Measurements from ENCODE around the gene ZKSCAN3.
"Not testable (repeated sequence)": the region's sequence is repeated elsewhere in the genome, so short reads cannot be mapped to it uniquely, and the experiment has no call there.

ZKSCAN3 gene

DNA sequence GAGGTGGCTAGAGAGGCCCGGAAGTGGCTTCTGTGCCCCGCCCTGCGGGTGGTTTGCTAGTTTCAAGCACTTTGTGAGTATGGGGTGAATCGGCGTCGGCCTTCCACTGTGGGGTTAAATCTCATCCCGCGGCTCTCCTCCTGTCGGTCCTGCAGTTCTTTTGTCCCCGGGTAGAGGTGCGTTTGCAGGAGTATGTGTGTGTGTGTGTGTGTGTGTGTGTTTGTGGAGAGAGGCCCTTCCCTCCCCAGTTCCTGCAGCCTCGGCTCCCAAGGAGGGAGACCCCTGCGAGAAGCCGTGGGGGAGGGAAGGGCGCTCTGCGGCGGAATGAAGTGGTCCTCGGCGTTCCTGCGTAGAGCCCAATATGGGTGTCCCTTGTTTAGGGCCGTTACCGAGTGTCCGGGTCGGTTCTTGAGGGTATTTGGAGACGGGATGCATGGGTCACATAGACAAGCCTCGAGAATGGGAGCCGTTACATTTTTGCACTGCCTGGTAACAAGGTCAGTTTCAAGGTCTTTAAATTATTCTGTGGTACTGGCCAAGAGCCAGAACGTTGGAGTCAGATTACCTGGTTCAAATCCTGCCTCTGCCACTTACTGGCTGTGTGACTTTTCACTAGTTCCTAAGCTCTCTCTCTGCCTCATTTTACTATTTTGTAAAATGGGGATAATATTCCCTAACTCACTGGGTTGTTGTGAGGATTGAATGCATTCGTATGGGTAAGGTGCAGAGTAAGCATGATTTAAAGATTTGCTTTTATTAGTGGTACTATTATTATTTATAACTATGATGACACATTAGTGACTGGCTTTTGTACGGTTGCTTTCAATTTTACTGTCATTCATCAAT is at the start of gene ZKSCAN3:
Gene ZKSCAN3, plus strand, starts transcription at position 56 of the 846 bp plus-strand sequence. CDS start 9,640 bp downstream, outside the sequence.
- peak; percentile 56 for DNase-seq

- DNase-seq = no peak
Measured at GRCh38 chr6:28303570-28303969, 46.2 kb upstream of the ZKSCAN3 start.

DNA sequence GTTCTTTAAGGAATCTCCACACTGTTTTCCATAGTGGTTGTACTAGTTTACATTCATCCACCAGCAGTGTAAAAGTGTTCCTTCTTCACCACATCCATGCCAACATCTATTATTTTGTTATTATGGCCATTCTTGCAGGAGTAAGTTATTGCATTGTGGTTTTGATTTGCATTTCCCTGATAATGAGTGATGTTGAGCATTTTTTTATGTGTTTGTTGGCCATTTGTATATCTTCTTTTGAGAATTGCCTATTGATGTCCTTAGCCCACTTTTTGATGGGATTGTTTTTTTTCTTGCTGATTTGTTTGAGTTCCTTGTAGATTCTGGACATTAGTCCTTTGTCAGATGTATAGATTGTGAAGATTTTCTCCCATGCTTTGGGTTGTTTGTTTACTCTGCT is 43.4 kb upstream of the ZKSCAN3 start:
- not testable (repeated sequence) for DNase-seq

GRCh38 chr6:28311139-28311823 is 38.5 kb upstream of the ZKSCAN3 start:
- no peak for DNase-seq

- DNase-seq = no peak
Measured at GRCh38 chr6:28312939-28313338, 36.8 kb upstream of the ZKSCAN3 start.

DNA sequence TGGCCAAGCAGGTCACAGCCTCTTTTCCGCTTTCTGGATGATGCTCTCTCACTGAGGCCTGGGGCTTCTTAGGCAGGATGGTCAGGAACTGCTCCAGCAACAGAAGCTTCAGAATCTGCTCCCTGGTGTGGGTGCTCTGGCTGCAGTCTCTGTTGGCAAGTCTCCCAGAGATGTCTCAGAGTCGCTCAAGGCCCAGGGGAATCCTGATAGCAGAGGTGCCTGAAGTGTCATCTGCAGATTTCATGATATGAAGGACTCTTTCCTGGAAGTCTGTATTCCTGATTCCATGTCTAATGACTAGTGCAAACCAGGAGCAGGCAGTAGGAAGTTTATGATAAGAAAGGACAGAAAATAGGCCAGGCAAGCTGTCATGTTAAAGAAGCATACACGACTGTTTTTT is 34.1 kb upstream of the ZKSCAN3 start:
- DNase-seq = no peak

GRCh38 chr6:28317866-28318265 is 31.9 kb upstream of the ZKSCAN3 start:
- DNase-seq = not testable (repeated sequence)

DNA sequence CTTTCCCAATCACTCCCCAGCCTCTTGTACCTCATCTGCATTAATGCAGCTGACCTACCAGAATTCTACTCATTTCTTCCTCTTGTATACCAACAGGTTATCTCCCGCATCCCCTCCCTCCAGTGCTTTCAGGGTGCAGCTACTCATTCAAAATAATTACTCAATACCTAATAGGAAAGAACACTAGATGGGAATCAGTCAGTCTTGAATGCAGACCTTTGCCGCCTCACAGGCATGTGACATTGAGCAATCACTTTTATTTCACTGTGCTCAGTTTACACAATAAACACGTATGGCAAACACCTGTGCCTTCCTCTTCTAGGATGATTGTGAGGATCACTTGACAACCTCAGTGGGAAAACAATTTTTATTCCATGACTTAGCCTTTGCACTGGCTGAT is 27.1 kb upstream of the ZKSCAN3 start:
- no peak for DNase-seq

- no peak for DNase-seq
Measured at GRCh38 chr6:28323813-28324424, 25.8 kb upstream of the ZKSCAN3 start.

GRCh38 chr6:28326371-28326948 is 23.3 kb upstream of the ZKSCAN3 start:
- DNase-seq = no peak

DNA sequence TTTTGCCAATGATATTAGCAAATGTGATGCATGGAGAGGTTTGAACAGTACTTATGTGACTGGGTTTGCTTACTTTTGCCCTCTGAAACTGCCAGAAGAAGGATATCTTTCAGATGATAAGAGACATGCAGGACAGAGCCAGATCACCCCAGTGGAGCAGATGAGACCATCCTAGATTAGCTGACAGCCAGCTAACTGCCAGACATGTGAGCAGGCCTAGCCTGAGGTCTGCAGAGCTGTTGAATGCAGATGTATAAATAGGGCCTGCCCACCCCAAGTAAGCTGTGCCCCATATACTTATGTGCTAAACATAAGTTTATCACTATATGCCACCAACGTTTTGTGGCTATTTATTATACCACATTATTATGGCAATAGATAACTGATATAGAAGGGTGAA is 19.7 kb upstream of the ZKSCAN3 start:
- no peak for DNase-seq

DNA sequence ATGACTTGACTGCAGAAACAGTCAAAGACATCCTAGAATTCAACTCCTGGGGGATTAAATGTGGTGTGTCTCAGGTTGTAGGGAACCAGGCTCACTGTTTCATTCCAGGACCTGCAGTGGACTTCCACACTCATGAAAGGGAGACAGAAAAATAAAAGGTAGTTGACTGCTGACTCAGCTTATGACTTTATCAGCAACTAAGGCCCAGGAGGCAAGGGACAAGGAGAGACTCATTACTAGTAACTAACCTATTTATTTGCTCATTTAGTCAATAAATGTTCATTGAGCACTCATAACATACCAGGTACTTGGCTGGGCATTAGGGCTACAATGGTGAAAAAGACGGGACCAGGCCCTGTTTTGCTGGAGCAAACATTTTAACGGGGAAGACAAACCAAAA is 16.7 kb upstream of the ZKSCAN3 start:
- no peak for DNase-seq

DNA sequence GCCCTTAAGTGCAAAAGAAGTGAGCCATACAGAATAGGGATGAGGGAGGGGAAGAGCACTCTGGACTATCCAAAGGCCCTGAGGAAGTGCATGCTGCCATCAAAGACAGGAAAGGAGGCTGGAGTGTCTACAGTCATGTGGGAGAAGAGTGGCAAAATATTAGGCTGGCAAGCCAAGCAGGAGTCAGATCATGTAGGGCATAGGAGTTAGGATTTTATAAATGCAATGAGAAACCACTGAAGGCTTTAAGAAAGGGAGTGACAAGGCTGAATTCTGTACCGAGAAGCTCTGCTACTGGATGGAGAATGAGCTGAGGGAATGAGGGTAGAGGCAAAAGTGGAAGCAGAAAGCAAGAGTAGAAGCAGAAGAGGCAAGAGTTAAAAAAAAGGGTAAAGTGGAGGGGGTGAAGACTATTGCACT is 16.1 kb upstream of the ZKSCAN3 start:
- no peak for DNase-seq

DNA sequence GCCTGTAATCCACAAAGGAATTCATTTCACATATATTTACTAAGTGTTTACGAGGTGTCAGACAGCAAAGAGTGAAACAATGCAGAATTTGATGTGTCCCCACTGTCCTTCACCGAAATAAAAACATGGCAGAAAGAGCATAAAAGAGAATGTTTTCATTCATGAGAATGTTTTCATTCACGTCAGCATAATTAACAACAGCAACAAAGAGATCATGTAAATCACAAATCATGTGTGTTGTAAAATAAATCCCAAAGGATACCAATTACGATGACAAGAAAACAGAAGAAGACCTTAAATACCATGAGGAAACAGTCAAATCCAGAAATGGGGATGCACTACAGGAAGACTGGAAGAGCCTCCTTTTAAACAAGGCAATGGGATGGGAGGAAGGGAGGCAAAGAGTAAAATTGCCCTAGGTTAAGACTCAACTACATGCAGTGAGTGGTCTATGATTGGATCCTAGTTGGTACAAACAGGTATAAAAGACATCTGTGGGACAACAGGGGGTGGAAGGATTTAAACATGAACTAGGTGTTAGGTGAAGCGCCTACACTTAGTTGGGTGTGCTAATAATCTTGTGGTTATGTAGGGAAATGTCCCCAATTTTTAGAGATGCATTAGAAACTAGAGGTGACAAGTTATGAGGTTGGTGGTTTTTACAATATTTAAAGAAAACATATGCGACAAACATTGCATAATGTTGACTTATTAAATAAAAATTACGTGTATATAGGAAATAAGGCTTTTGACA is 15.3 kb upstream of the ZKSCAN3 start:
- DNase-seq = no peak

- no peak for DNase-seq
Measured at GRCh38 chr6:28335040-28335563, 14.6 kb upstream of the ZKSCAN3 start.

GRCh38 chr6:28335564-28336283 is 14.0 kb upstream of the ZKSCAN3 start, which contains the start of gene ZSCAN31:
ZSCAN31 (minus strand) TSS chr6:28336148; CDS start chr6:28329683, 6,465 bp downstream.
- DNase-seq = peak; percentile 54

DNA sequence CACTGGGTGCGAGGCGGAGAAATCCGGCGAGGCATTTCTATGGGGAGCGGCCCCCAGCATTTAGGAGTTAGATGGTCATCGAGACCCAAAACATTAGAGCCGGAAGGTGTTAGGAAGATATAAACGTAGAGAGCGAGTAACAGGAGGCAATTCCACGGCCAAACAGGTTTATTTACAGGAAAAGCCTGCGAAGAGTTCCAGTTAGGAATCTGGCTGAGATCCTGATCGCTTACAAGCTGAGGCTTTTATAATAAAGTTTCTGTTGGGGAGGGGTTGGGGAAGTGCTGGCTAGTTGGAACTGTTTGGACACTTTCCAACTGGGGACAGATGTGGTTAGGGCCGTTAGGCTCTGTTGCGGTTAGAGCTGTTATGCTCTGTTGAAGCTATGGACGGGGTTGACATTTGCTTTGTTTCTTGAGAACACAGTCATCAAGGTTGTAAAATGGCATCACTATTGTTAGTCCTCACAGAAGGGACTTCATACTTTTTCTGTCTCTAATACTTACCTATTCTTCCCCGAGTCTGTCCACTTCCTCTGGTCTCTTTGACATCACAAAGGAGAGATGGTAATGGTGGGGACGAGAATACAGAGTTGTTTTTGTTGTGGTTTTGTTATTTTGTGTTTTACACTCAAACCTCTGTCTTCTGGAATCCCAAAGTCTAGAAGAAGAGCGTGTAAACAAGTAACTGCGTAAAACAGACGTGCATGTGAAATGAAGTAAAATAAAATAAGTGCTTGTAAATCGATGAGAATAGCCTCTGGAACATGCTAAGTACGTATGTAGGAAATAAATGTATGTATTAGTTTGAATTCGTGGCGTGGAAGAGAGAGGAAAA is 13.2 kb upstream of the ZKSCAN3 start:
- DNase-seq = no peak

GRCh38 chr6:28337121-28337520 is 12.6 kb upstream of the ZKSCAN3 start:
- no peak for DNase-seq

GRCh38 chr6:28340310-28341095 is 9.2 kb upstream of the ZKSCAN3 start:
- no peak for DNase-seq
